ENCODE results near the gene NAXD. TPM values are rescaled to one million over a fixed set of nuclear protein-coding genes. Genes with fewer than 3 reads are reported as not detected.

The NAXD gene
- total and polyA plus RNA-seq, 2 of the 4 experiments (the other 2 are of a cell fraction) = 10.2 to 27.2 TPM

- Histone ChIP-seq H3K79me1 (ENCODE audit: low read depth in 1 of 2, low read length in 2 of 2) (no peaks in the 10 kb centered on the region), H2BK120ac (ENCODE audit: low read depth, low read length) (no peak overlapping the region), H3K36me3 (ENCODE audit: control insufficient read depth, insufficient read depth, low read length) (no peaks in the 10 kb centered on the region), H3K4me3 (ENCODE audit: insufficient read depth, low read depth, low read length) (no peak overlapping the region), H3K23ac (ENCODE audit: low read depth, low read length) (no peak overlapping the region), H3K9ac (ENCODE audit: low read depth, low read length) (no peak overlapping the region), H3K18ac (ENCODE audit: low read depth, low read length) (no peak overlapping the region), H4K8ac (ENCODE audit: low read depth in 2 of 2, low read length in 2 of 2) (no peak overlapping the region), H4K5ac (ENCODE audit: low read depth, low read length) (no peak overlapping the region), H3K4me2 (ENCODE audit: low read depth, low read length) (no peak overlapping the region), H3K14ac (replicated peaks; ENCODE audit: low read depth, low read length) (no peak overlapping the region), H3K27me3 (ENCODE audit: control insufficient read depth, insufficient read depth, low read length) (peaks cover 31% of the 10 kb centered on the region), H3K9me3 (ENCODE audit: control insufficient read depth, insufficient read depth, low read length) (no peaks in the 10 kb centered on the region), H4K91ac (ENCODE audit: insufficient read depth, low read depth, low read length) (no peak overlapping the region), H2BK20ac (ENCODE audit: low read depth, low read length) (no peak overlapping the region), H2AK5ac (ENCODE audit: low read depth, low read length) (no peak overlapping the region), H3K4ac (ENCODE audit: low read depth, low read length) (no peak overlapping the region), H4K20me1 (ENCODE audit: insufficient read depth, low read length) (no peaks in the 10 kb centered on the region), H3K9me1 (ENCODE audit: insufficient read depth, low read length) (no peaks in the 10 kb centered on the region), H2AK9ac (replicated peaks; ENCODE audit: low read depth, low read length, poor library complexity) (no peak overlapping the region), H2AFZ (replicated peaks; ENCODE audit: low read length, poor library complexity) (no peak overlapping the region), H3K27ac (ENCODE audit: insufficient read depth, low read length) (no peak overlapping the region), H3K56ac (ENCODE audit: extremely low read depth, insufficient read depth, low read length) (no peak overlapping the region), H3K4me1 (ENCODE audit: control insufficient read depth, insufficient read depth, low read length) (peaks cover 3% of the 10 kb centered on the region; the same call in 1 of the 2 replicates), H2BK5ac (ENCODE audit: low read depth, low read length, poor library complexity, severe bottlenecking) (no peak overlapping the region), H2BK15ac (ENCODE audit: low read depth, low read length) (no peak overlapping the region)
- TF ChIP-seq RAD21 (IDR thresholded peaks at IDR 0.05; ENCODE audit: low read length) = no peak
- dilution Hi-C loops (cut with HindIII; ENCODE audit: low sequenced_read_pairs, unreplicated experiment) = no loop called here
- intact Hi-C loops (cut with micrococcal nuclease) = no loop called here
- in situ Hi-C loops (cut with MboI; ENCODE audit: low sequenced_read_pairs) = loop anchor here (25.0 kb wide), 1 partner anchor 235 kb away; no protein-coding TSS in a partner anchor
- no TSS peak for BruUV-seq (replicated peaks)
- ChIA-PET POLR2A (ENCODE audit: unreplicated experiment) (no interaction called here), CTCF (no interaction called here)
- no peak for DNase-seq
- WGBS, 2 experiments (ENCODE audit: extremely low coverage in 2 of 2, insufficient read length in 1 of 2) = 77% methylated on average over 6 of the region's 11 CpGs; no CpG with 5 or more reads in 1 of the 2 experiments
- no peak for ATAC-seq (ENCODE audit: low read depth)
Measured at GRCh38 chr13:110576736-110577476, 38.4 kb upstream of the NAXD start.
